ENCODE results near the gene GPR161.

Gene GPR161

GRCh38 chr1:168135116-168135920 is 1.4 kb downstream of the GPR161 start:
- no peak for DNase-seq (ENCODE audit: extremely low read depth, low read depth)
- no peak for TF ChIP-seq CTCF (IDR thresholded peaks at IDR 0.05; ENCODE audit: low read depth, low read length)

- TF ChIP-seq CTCF (IDR thresholded peaks at IDR 0.05; ENCODE audit: low read depth, low read length) = no peak
These were observed 2.1 kb downstream of the GPR161 start for GRCh38 chr1:168134642-168135041.

GRCh38 chr1:168134132-168134531 is 2.6 kb downstream of the GPR161 start:
- no peak for DNase-seq (ENCODE audit: extremely low read depth, low read depth)
- TF ChIP-seq CTCF (IDR thresholded peaks at IDR 0.05; ENCODE audit: low read depth, low read length) = no peak

More at GRCh38 chr1:168134642-168135041, 2.1 kb downstream of the GPR161 start:
- no peak for DNase-seq (ENCODE audit: extremely low read depth, low read depth)

- no peak for DNase-seq (ENCODE audit: extremely low read depth, low read depth)
- TF ChIP-seq CTCF (IDR thresholded peaks at IDR 0.05; ENCODE audit: low read depth, low read length) = no peak
These were observed 6.8 kb downstream of the GPR161 start for GRCh38 chr1:168129933-168130332.

- DNase-seq (ENCODE audit: extremely low read depth, low read depth) = no peak
- TF ChIP-seq CTCF (IDR thresholded peaks at IDR 0.05; ENCODE audit: low read depth, low read length) = no peak
These were observed 9.2 kb downstream of the GPR161 start for GRCh38 chr1:168127503-168127902.

- no peak for DNase-seq (ENCODE audit: extremely low read depth, low read depth)
- TF ChIP-seq CTCF (IDR thresholded peaks at IDR 0.05; ENCODE audit: low read depth, low read length) = no peak
These were observed 11.7 kb downstream of the GPR161 start for GRCh38 chr1:168125051-168125450.

GRCh38 chr1:168121401-168122011 is 15.2 kb downstream of the GPR161 start:
- peak; percentile 59 for DNase-seq (ENCODE audit: extremely low read depth, low read depth)
- TF ChIP-seq CTCF (IDR thresholded peaks at IDR 0.05; ENCODE audit: low read depth, low read length) = no peak
